HL-60 (cell line): ENCODE data around the gene MTSS2.

Experiments used
- CTCF ChIP-seq: IDR thresholded peaks from one replicate; pipeline ENCODE4 v1.5.1; 2011; ENCODE audit warnings: low read length, control low read depth, inconsistent platforms; ENCODE audit not compliant: insufficient read depth
- GABPA ChIP-seq: IDR thresholded peaks from 2 replicates; pipeline ENCODE4 v1.6.1; 2012; ENCODE audit warnings: low read depth
- POLR2AphosphoS5 ChIP-seq: IDR thresholded peaks from 2 replicates; pipeline ENCODE4 v1.6.1; 2012; ENCODE audit warnings: low read depth
- REST ChIP-seq: IDR thresholded peaks from 2 replicates; pipeline ENCODE4 v1.6.1; 2012; ENCODE audit warnings: low read depth; ENCODE audit not compliant: insufficient replicate concordance

- TF ChIP-seq CTCF, result no peak
- TF ChIP-seq REST, result no peak
- no peak for TF ChIP-seq POLR2AphosphoS5
- TF ChIP-seq GABPA, result no peak
These were observed 7.5 kb downstream of the MTSS2 start for GRCh38 chr16:70678121-70678897.
